Vagina (tissue), 2 donors: ENCODE data around the gene CORIN.

ENCODE experiments used
- POLR2A ChIP-seq, 2 donors: fragments of 450-650 bp; IDR thresholded peaks; one replicate each; pipeline ENCODE4 v1.6.1; 2017; ENCODE audit warnings: antibody characterized with exemption in 2 of 2, mild to moderate bottlenecking in 2 of 2, moderate library complexity in 2 of 2
- POLR2AphosphoS5 ChIP-seq, 2 donors: sonication (generic); formaldehyde crosslinking; IDR thresholded peaks; one replicate each; pipeline ENCODE4 v1.9.0; 2017; ENCODE audit warnings: antibody characterized with exemption in 2 of 2, mild to moderate bottlenecking in 2 of 2, low read depth in 1 of 2; ENCODE audit not compliant: insufficient read depth in 1 of 2
- TF ChIP-seq, protein P1 (sequence below), 3 experiments: fragments of 450-650 bp in 2 of 3; fragments of 200-600 bp in 1 of 3; sonication (generic) in 1 of 3; IDR thresholded peaks; one replicate each; pipeline ENCODE4 v1.5.1; 2017 to 2019; ENCODE audit warnings: antibody characterized with exemption in 3 of 3, mild to moderate bottlenecking in 2 of 3, moderate library complexity in 2 of 3

DNA sequence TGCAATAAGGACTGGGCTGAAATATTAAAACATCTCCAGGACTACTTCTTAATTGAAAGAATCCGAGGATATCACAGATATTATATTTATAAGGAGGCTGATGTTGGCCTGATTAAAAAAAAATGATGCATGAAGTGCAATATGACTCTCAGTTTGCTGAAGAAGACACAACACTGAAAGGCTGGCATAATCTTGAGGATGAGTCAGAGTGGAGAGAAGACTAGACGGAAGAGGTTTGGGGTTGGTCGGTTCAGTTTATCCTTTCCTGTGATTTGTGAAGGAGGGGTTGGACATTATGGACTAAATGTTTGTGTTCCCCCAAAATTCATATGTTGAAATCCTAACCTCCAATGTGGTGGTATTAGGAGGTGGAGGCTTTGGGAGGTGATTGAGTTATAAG lies 170.3 kb downstream of the CORIN start:
- TF ChIP-seq POLR2A (IDR thresholded peaks at IDR 0.05): no peak
- TF ChIP-seq POLR2AphosphoS5 (IDR thresholded peaks at IDR 0.05; ENCODE audit: insufficient read depth in 1 of 2, low read depth in 1 of 2): no peak
- TF ChIP-seq, protein P1, sequence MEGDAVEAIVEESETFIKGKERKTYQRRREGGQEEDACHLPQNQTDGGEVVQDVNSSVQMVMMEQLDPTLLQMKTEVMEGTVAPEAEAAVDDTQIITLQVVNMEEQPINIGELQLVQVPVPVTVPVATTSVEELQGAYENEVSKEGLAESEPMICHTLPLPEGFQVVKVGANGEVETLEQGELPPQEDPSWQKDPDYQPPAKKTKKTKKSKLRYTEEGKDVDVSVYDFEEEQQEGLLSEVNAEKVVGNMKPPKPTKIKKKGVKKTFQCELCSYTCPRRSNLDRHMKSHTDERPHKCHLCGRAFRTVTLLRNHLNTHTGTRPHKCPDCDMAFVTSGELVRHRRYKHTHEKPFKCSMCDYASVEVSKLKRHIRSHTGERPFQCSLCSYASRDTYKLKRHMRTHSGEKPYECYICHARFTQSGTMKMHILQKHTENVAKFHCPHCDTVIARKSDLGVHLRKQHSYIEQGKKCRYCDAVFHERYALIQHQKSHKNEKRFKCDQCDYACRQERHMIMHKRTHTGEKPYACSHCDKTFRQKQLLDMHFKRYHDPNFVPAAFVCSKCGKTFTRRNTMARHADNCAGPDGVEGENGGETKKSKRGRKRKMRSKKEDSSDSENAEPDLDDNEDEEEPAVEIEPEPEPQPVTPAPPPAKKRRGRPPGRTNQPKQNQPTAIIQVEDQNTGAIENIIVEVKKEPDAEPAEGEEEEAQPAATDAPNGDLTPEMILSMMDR (IDR thresholded peaks at IDR 0.05): no peak
